HepG2 (cell line): ENCODE data around the gene B4GALT2. TPM values are rescaled to one million over a fixed set of nuclear protein-coding genes. Genes with fewer than 3 reads are reported as not detected.

Source experiments
- CREM ChIP-seq, 2 experiments: sonication (generic) in 1 of 2; formaldehyde crosslinking in 1 of 2; IDR thresholded peaks; 2 replicates each; pipeline versions ENCODE4 v1.4.0 to v1.6.1; 2016 to 2020; ENCODE audit warnings: antibody characterized with exemption in 1 of 2, mild to moderate bottlenecking in 1 of 2, missing genetic modification reagents in 1 of 2
- ELF3 ChIP-seq: IDR thresholded peaks from 2 replicates; pipeline ENCODE4 v1.6.1; 2016; ENCODE audit warnings: missing genetic modification reagents, missing compliant biosample characterization
- FOXK1 ChIP-seq: sonication (generic); formaldehyde crosslinking; IDR thresholded peaks from 2 replicates; pipeline ENCODE4 v1.4.0; 2020; ENCODE audit warnings: low read depth, missing genetic modification reagents, borderline replicate concordance
- FOXP1 ChIP-seq, 2 experiments: fragments of 450-650 bp in 1 of 2; IDR thresholded peaks; 2 replicates each; pipeline ENCODE4 v1.6.1; 2017 to 2018; ENCODE audit warnings: antibody characterized with exemption in 1 of 2
- FOXP4 ChIP-seq: sonication (generic); formaldehyde crosslinking; IDR thresholded peaks from 2 replicates; pipeline ENCODE4 v1.4.0; 2020; ENCODE audit warnings: missing genetic modification reagents
- HNF4A ChIP-seq: sonication (generic); formaldehyde crosslinking; IDR thresholded peaks from 2 replicates; pipeline ENCODE4 v1.4.0; 2020; ENCODE audit warnings: missing genetic modification reagents
- KAT7 ChIP-seq: IDR thresholded peaks from 2 replicates; pipeline ENCODE4 v1.6.1; 2018; ENCODE audit warnings: borderline replicate concordance, missing compliant biosample characterization
- KLF16 ChIP-seq, 2 experiments: sonication (generic) in 1 of 2; formaldehyde crosslinking in 1 of 2; IDR thresholded peaks; 2 replicates each; pipeline versions ENCODE4 v1.6.1 to v1.8.0; 2016 to 2023; ENCODE audit warnings: missing genetic modification reagents in 2 of 2, missing compliant biosample characterization in 1 of 2
- MXI1 ChIP-seq: IDR thresholded peaks from 3 replicates; pipeline ENCODE4 v1.6.1; 2012; ENCODE audit warnings: low read depth, low read length, inconsistent platforms, borderline replicate concordance
- PHF5A ChIP-seq: IDR thresholded peaks from one replicate; pipeline ENCODE4 v1.6.1; 2018; ENCODE audit warnings: low read depth, missing genetic modification reagents; ENCODE audit not compliant: unreplicated experiment
- POLR2A ChIP-seq, 2 experiments: IDR thresholded peaks; 2 replicates each; pipeline ENCODE4 v1.6.1; 2011; ENCODE audit warnings: low read depth in 2 of 2, low read length in 2 of 2, mild to moderate bottlenecking in 1 of 2, moderate library complexity in 1 of 2; ENCODE audit not compliant: insufficient read depth in 1 of 2
- RARG ChIP-seq: sonication (generic); formaldehyde crosslinking; IDR thresholded peaks from 2 replicates; pipeline ENCODE4 v1.4.0; 2020; ENCODE audit warnings: low read depth, mild to moderate bottlenecking, missing genetic modification reagents
- RXRA ChIP-seq: sonication (generic); formaldehyde crosslinking; IDR thresholded peaks from 2 replicates; pipeline ENCODE4 v1.5.1; 2020; ENCODE audit warnings: missing genetic modification reagents
- TCF7 ChIP-seq: sonication (generic); IDR thresholded peaks from 2 replicates; pipeline ENCODE4 v1.6.1; 2016; ENCODE audit warnings: antibody characterized with exemption, low read depth
- UBTF ChIP-seq: sonication (generic); formaldehyde crosslinking; IDR thresholded peaks from 2 replicates; pipeline ENCODE4 v1.4.0; 2020; ENCODE audit warnings: mild to moderate bottlenecking, missing genetic modification reagents
- ZFP36L1 ChIP-seq: sonication (generic); formaldehyde crosslinking; IDR thresholded peaks from 2 replicates; pipeline ENCODE4 v1.8.0; 2022; ENCODE audit warnings: mild to moderate bottlenecking, missing genetic modification reagents, moderate library complexity
- ZNF292 ChIP-seq: sonication (generic); formaldehyde crosslinking; IDR thresholded peaks from 2 replicates; pipeline ENCODE4 v1.8.1; 2022; ENCODE audit warnings: mild to moderate bottlenecking, low read depth, missing genetic modification reagents, borderline replicate concordance
- ZNF501 ChIP-seq: sonication (generic); formaldehyde crosslinking; IDR thresholded peaks from 2 replicates; pipeline ENCODE4 v1.5.1; 2020; ENCODE audit warnings: mild to moderate bottlenecking, moderate library complexity, missing genetic modification reagents
- ZNF607 ChIP-seq: sonication (generic); formaldehyde crosslinking; IDR thresholded peaks from 2 replicates; pipeline ENCODE4 v1.5.1; 2020; ENCODE audit warnings: missing genetic modification reagents, mild to moderate bottlenecking, borderline replicate concordance
- ZNF709 ChIP-seq: sonication (generic); formaldehyde crosslinking; IDR thresholded peaks from 2 replicates; pipeline ENCODE4 v1.5.0; 2020; ENCODE audit warnings: mild to moderate bottlenecking, missing genetic modification reagents
- ZSCAN31 ChIP-seq: sonication (generic); formaldehyde crosslinking; IDR thresholded peaks from 2 replicates; pipeline ENCODE4 v1.5.0; 2020; ENCODE audit warnings: low read depth, mild to moderate bottlenecking, missing genetic modification reagents
- ZUFSP ChIP-seq: sonication (generic); formaldehyde crosslinking; IDR thresholded peaks from 2 replicates; pipeline ENCODE4 v1.9.0; 2021; ENCODE audit warnings: missing genetic modification reagents, mild to moderate bottlenecking, borderline replicate concordance
- polyA plus RNA-seq, 8 experiments: library from polyadenylated mRNA; depleted of rRNA in 3 of 8; stranded (reverse) in 7 of 8; unstranded in 1 of 8; fragments of >200 nt; fragmentation: Illumina TruSeq in 4 of 8; extraction: Trizol in 4 of 8; gene quantifications; 2 replicates each; pipeline versions ENCODE4 v1.2.1 to v1.2.3, GENCODE V29; 2011 to 2016; ENCODE audit warnings: low read depth in 4 of 8, missing spikeins in 1 of 8, mixed read lengths in 1 of 8; ENCODE audit not compliant: insufficient read depth in 1 of 8
- total RNA-seq, 5 experiments: library from RNA; depleted of rRNA; stranded (reverse); fragments of >200 nt; fragmentation: Illumina TruSeq; extraction: Trizol; gene quantifications; 2 replicates each; pipeline ENCODE4 v1.2.3, GENCODE V29; 2016; ENCODE audit warnings: low read depth in 1 of 5

The B4GALT2 gene
- total and polyA plus RNA-seq, 2 of the 13 experiments (the other 11 are each of a cell fraction or from before 2014, with no cell fraction given) = 41.9 to 78.0 TPM

DNA sequence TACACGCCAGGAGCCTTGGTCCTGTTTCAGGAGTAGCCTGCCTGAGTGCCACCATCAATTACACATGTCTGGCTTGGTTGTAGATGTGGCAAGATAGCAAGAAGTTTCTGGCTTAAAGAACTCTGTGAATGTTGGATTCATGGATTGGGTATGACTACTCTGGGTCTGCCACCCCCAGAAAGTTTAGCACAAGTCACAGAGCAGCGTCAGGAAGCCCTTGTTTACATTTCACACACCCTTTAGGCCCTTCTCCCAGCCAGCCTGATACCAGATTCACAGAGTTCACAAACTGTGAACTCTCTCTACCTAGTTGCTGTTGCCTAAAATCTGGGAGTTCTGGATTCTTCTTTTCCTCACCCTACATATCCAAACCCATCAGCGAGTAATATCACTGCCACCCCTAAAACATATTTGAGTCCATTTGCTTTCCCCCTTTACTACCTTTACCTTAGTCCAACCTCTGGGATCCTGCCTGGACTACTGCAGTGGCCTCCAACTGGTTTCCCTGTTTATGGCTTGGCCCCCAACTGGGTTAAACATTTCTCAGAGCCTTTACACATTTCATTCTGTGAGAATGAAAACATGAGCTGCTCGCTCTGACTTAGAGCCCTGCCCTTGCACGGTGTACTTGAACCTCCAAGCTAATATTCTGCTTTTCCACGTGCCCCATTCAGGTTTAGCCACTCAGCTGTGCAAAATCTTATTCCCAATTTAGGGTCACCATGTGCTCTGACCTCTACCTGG is 8.3 kb downstream of the B4GALT2 start (continued):
- TF ChIP-seq ZFP36L1 (CRISPR knock-in tag) = no peak
- no peak for TF ChIP-seq KLF16 (CRISPR knock-in tag; IDR thresholded peaks at IDR 0.05)
- TF ChIP-seq ZSCAN31 (CRISPR knock-in tag) = 0 out of 2 replicates have a peak, but pooled peaks have one; percentile 45
- peak; percentile 33; the same call in 1 of the 2 replicates for TF ChIP-seq HNF4A (CRISPR knock-in tag)
- TF ChIP-seq FOXK1 (CRISPR knock-in tag) = peak; percentile 29; the same call in 1 of the 2 replicates
- TF ChIP-seq POLR2A (IDR thresholded peaks at IDR 0.05; ENCODE audit: insufficient read depth in 1 of 2, low read depth in 2 of 2, low read length in 2 of 2) = peak in 1 of 2 experiments; percentile 10; a peak in 1 of 4 replicates
- 0 out of 2 replicates have a peak, but pooled peaks have one; percentile 30 for TF ChIP-seq CREM (IDR thresholded peaks at IDR 0.05)
- no peak for TF ChIP-seq CREM (CRISPR knock-in tag; IDR thresholded peaks at IDR 0.05)
- peak; percentile 46 for TF ChIP-seq UBTF
- no peak for TF ChIP-seq ZUFSP (CRISPR knock-in tag)
- no peak for TF ChIP-seq TCF7
- TF ChIP-seq ELF3 (CRISPR knock-in tag) = peak; percentile 17; the same call in 1 of the 2 replicates
- TF ChIP-seq PHF5A (CRISPR knock-in tag) = peak; percentile 40
- peak; percentile 34; the same call in 1 of the 2 replicates for TF ChIP-seq FOXP4 (CRISPR knock-in tag)
- peak; percentile 15; the same call in 1 of the 3 replicates for TF ChIP-seq MXI1
- no peak for TF ChIP-seq RXRA
- no peak for TF ChIP-seq ZNF709
- no peak for TF ChIP-seq FOXP1 (IDR thresholded peaks at IDR 0.05)
- peak; percentile 47 for TF ChIP-seq FOXP1 (CRISPR knock-in tag; IDR thresholded peaks at IDR 0.05)
- 0 out of 2 replicates have a peak, but pooled peaks have one; percentile 42 for TF ChIP-seq ZNF607 (CRISPR knock-in tag)
- no peak for TF ChIP-seq KAT7
- 0 out of 2 replicates have a peak, but pooled peaks have one; percentile 41 for TF ChIP-seq ZNF501
- no peak for TF ChIP-seq RARG (CRISPR knock-in tag)
- no peak for TF ChIP-seq ZNF292
